Dendritic cell treated with granulocyte-macrophage colony-stimulating factor and Interleukin-4, amounts not matched to agents 40 ng/mL and 50 ng/mL, for 4 days (primary cell): ENCODE measurements around the gene KIF26A.

Experiments used
- H3K27ac Mint-ChIP-seq: one replicate; pipeline ENCODE4 v1.8.0; 2022; ENCODE audit warnings: mild to moderate bottlenecking, mixed read lengths
- H3K27me3 Mint-ChIP-seq: one replicate; pipeline ENCODE4 v1.8.0; 2022; ENCODE audit warnings: mild to moderate bottlenecking, mixed read lengths
- H3K36me3 Mint-ChIP-seq: one replicate; pipeline ENCODE4 v1.8.0; 2022; ENCODE audit warnings: low read depth, mixed read lengths
- H3K4me1 Mint-ChIP-seq: one replicate; pipeline ENCODE4 v1.8.0; 2022; ENCODE audit warnings: low read depth, mixed read lengths
- H3K4me3 Mint-ChIP-seq: one replicate; pipeline ENCODE4 v1.8.0; 2022; ENCODE audit warnings: mild to moderate bottlenecking, moderate library complexity, mixed read lengths
- H3K9me3 Mint-ChIP-seq: one replicate; pipeline ENCODE4 v1.8.0; 2022; ENCODE audit warnings: mixed read lengths
- intact Hi-C: fragments of 100-400 bp; cut with micrococcal nuclease; formaldehyde crosslinking; loops from one replicate; pipeline ENCODE4 v1.15.0; 2022

KIF26A gene

DNA sequence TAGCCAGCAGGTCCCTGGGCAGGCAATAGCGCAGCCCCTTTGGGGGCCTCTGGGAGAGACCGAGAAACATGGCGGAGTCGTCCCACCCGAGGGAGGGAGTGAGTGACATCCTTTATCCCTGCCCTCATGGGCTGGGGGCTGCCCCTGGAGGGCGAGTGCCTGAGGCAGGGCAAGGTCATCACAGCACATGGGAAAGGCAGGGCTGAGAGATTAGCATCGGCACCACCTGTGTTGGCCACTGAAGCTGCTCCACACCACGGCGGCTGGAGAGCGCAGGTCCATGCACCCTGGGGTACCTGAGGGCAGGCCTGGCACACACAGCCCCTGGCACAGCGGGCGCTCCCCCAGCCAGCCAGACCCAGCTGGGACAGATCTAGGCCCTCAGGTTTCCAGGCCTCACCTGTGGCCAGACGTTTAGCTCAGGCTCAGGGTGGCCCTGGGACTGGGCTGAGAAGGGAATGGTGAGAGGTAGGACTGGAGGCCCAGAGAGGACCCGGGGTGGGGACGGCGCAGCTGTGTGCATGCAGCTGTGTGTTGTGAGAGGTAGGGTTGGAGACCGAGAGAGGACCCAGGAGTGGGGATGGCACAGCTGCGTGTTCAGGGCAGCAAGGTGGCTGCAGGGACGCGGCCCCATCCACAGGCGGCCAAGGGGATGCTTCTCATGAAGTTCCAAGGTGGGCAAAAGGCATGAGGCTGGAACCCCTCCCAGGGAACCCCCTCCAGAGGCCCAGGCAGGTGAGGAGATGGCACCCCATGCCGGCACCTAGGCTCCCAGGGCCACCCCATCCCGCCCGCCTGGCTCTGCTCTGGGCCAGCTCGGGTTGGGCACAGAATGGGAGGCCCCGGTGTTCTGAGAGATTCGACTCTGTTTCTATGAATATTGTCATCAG lies 74.1 kb downstream of the KIF26A start:
- peaks cover 1% of the 10 kb centered on the region for H3K27me3 Mint-ChIP-seq
- H3K4me1 Mint-ChIP-seq = no peaks in the 10 kb centered on the region
- H3K4me3 Mint-ChIP-seq = no peak overlapping the region
- H3K9me3 Mint-ChIP-seq = no peaks in the 10 kb centered on the region
- H3K36me3 Mint-ChIP-seq = no peaks in the 10 kb centered on the region
- no peak overlapping the region for H3K27ac Mint-ChIP-seq
- intact Hi-C loops = no loop called here

DNA sequence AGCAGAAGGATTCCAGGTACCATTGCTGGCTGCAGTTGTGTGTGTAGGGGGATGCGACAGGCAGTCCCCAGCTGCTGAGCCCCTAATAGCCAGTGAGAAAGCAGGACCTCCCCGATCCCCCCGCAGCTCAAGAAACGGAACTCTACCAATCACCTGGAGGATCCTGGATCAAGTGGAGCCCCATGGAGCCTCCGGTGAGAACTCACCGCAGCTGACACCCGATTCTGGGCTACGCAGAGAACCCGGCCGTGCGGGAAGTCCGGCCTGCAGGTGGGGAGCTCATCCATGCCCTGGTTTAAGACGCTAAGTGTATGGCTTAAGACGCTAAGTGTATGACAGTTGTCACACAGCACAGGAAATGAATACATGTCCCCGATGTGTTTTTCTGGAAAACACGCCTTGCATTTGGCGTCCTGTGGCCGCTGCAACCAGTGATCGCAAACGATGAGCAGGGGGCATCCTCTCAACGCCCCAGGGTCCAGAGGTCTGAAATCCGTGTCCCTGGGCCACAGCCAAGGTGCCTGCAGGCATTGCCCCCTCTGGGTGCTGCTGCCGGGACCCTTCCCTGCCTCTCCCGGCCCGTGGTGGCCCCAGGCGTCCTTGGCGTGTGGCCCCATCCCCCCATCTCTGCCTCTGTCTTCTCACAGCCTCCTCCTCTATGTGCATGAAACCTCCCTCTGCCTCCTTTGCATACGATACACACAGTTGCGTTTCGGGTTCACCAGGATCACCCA lies 75.1 kb downstream of the KIF26A start:
- H3K9me3 Mint-ChIP-seq = no peaks in the 10 kb centered on the region
- intact Hi-C loops = no loop called here
- peaks cover 1% of the 10 kb centered on the region for H3K27me3 Mint-ChIP-seq
- no peaks in the 10 kb centered on the region for H3K36me3 Mint-ChIP-seq
- H3K27ac Mint-ChIP-seq = no peak overlapping the region
- H3K4me1 Mint-ChIP-seq = no peaks in the 10 kb centered on the region
- no peak overlapping the region for H3K4me3 Mint-ChIP-seq

DNA sequence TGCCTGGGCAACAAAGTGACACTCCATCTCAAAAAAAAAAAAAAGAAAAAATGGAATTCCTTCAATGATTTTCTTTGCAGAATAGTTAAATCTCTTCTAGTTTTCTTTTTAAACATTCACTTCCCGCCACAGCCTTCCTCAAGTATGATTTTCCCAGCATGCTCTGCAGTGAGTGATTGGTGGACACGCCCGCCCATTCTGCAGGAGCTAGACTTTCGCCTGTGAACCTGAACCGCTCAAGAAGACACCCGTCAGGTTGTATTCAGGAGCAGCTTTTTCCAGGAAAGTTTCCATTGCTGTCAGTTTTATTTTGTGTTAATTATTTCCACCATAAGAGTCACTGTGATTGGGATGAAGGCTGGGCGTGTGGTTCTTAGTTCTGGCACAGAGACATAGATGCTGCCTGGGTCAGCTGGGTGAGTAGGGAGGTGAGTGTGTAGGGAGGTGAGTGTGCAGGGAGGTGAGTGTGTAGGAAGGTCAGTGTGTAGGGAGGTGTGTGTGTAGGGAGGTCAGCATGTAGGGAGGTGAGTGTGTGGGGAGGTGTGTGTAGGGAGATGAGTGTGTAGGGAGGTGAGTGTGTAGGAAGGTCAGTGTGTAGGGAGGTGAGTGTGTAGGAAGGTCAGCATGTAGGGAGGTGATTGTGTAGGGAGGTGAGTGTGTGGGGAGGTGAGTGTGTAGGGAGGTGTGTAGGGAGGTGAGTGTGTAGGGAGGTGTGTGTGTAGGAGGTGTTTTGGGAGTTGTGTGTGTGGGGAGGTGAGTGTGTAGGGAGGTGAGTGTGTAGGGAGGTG lies 76.2 kb downstream of the KIF26A start:
- Mint-ChIP-seq H3K27me3 (peaks cover 3% of the 10 kb centered on the region), H3K36me3 (no peaks in the 10 kb centered on the region), H3K4me1 (no peaks in the 10 kb centered on the region), H3K4me3 (no peak overlapping the region), H3K27ac (no peak overlapping the region), H3K9me3 (no peaks in the 10 kb centered on the region)
- intact Hi-C loops = no loop called here

DNA sequence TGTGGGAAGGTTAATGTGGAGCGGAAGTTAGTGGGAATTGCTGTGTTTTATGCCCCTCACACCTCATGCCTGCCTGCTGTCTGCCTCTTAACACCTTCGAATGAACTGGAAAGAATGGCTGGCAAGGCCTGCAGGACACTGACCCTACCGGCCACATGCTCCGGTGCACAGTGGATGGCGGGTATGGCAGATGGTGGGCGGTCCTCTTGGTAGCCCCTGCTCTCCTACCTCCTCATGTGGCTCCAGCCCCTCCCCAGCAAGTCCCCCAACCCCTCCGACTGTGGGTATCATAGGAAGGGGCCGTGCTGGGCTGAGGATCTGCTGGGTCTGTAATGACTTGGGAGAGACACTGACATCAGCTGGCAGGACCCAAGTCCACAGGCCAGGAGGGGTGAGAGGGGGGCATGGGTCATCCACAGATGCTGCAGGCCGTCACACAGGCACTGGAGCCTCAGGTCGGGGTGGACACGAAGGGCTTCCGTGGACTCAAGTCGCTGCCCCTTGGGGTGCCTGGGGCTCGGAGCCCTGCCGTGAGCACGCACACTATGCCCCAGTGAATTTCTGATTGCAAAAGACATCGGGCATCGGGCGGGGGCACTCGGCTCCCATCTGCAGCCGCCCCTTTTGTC lies 77.4 kb downstream of the KIF26A start:
- Mint-ChIP-seq H3K27me3 (peaks cover 13% of the 10 kb centered on the region), H3K4me3 (no peak overlapping the region), H3K4me1 (no peaks in the 10 kb centered on the region), H3K36me3 (no peaks in the 10 kb centered on the region), H3K9me3 (no peaks in the 10 kb centered on the region), H3K27ac (no peak overlapping the region)
- intact Hi-C loops = no loop called here

DNA sequence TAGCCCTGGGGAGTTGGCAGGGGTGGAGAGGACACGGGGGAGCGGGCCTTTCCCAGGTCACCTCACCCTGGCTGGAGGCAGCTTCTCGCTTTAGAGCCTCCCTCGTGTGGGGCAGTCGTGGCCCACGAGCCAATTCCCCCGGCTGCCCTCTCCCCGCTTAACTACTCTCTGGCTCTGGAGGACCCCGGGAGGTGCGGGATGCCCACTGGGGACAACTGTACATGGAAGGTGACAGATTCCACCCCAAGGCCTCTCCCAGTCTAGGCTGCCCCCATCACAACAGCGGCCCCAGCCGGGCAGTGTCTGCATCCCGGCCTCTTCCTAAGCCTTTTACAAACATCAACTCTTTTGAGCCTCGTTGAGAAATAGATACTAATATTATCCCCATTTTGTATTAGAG lies 78.1 kb downstream of the KIF26A start:
- intact Hi-C loops = no loop called here
- Mint-ChIP-seq H3K27ac (no peak overlapping the region), H3K4me1 (no peaks in the 10 kb centered on the region), H3K9me3 (no peaks in the 10 kb centered on the region), H3K27me3 (peaks cover 13% of the 10 kb centered on the region), H3K36me3 (no peaks in the 10 kb centered on the region), H3K4me3 (no peak overlapping the region)

DNA sequence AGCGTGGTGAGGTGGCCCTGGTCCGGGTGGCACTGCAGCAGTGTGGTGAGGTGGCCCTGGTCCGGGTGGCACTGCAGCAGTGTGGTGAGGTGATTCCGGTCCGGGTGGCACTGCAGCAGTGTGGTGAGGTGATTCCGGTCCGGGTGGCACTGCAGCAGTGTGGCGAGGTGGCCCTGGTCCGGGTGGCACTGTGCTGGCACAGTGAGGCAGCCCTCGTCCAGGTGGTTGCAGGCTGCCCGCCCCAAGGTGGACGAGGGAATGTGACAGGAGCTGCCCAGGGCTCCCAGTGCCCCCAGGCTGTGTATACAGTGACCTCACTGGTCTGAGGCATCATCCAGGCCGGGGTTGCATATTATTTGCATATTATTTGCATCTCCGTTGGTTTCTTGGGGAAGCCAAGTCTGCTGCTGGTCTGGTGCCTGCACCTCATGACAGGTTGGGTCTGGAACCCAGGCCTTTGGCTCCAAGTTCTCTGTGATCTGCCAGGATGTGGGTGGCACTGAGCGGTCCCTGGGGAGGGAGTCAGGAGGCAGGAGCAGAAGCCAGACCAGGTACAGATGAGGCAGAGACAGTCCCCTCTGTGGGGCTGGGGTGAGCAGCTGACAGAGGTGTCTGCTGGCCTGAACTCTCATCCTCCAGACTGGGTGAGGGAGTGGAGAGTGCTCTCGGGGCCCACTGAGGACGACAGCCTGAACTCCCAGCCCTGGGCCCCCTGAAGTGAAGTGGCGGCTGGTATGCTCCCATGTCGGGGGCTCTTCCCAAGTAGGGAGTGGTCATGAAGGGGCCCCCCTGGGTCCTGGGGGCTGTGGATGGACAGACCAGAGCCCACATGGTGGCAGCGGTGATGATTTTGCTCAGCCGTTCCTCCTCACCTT lies 79.3 kb downstream of the KIF26A start:
- intact Hi-C loops = no loop called here
- H3K4me1 Mint-ChIP-seq = no peaks in the 10 kb centered on the region
- H3K9me3 Mint-ChIP-seq = no peaks in the 10 kb centered on the region
- no peaks in the 10 kb centered on the region for H3K36me3 Mint-ChIP-seq
- no peak overlapping the region for H3K4me3 Mint-ChIP-seq
- H3K27ac Mint-ChIP-seq = no peak overlapping the region
- peaks cover 15% of the 10 kb centered on the region for H3K27me3 Mint-ChIP-seq

DNA sequence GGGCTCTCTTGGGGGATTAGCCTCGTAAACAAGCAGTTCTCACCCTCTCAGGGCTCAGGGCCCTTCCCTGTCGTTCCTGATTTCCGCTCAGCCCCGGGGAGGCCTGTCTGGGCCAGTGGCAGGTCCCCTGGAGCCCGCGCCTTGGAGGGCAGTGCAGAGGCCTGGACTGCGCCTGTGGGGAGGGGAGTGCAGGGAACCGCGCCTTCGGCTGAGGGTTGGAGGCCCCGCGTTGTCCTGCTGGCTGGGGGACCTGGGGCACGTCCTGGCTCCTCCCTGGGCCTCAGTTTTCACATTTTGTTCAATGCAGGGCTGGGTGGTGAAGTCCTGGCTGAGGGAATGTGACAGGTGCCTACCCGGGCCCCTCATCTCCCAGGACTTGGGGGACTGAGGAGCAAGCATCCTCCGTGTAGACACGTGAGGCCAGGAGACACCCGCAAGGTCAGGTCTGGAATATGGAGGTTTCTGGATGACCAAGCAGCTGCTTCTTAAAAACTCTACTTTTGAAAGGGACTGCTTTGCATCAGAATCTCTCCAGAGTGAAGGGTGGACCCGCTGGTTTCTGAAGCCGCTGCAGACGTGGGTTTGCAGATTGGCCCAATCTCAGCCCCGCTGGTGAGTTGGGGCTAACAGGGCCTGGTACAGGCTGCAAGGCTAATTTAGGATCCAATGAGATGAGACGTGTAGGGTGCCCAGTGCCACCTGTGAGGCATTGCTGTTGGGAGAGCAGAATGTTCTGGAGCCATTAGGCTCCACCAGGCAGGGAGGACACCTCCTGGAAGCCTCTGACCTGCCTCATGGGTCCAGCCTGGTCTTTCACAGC lies 80.2 kb downstream of the KIF26A start:
- Mint-ChIP-seq H3K4me3 (no peak overlapping the region), H3K27me3 (peaks cover 18% of the 10 kb centered on the region), H3K4me1 (no peaks in the 10 kb centered on the region), H3K36me3 (no peaks in the 10 kb centered on the region), H3K27ac (no peak overlapping the region), H3K9me3 (no peaks in the 10 kb centered on the region)
- intact Hi-C loops = no loop called here

DNA sequence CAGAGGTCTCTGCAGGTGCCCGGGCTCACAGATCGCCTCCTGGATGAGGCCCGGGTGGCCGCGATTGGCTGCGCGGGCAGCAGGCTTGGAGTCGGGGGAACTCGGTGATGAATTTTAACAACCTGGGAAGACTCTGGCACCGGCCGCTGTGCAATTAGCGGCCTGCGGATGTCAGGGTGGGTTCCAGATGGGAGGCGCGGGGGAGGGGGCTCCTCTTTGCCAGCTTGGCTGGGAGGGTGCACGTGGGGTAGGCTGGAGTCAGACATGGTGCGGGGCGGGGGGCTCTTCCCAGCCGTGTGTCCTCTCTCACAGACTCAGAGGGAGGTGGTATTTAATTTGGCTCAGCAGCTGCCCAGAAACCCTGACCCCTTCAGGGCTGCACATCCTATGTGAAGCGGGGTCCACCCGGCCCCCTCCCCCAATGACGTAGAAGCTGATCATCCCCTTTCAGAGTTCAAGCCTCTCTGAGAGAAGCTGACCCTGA lies 81.4 kb downstream of the KIF26A start:
- H3K4me1 Mint-ChIP-seq = no peaks in the 10 kb centered on the region
- intact Hi-C loops = no loop called here
- H3K9me3 Mint-ChIP-seq = no peaks in the 10 kb centered on the region
- peaks cover 29% of the 10 kb centered on the region for H3K27me3 Mint-ChIP-seq
- H3K36me3 Mint-ChIP-seq = no peaks in the 10 kb centered on the region
- no peak overlapping the region for H3K4me3 Mint-ChIP-seq
- no peak overlapping the region for H3K27ac Mint-ChIP-seq

DNA sequence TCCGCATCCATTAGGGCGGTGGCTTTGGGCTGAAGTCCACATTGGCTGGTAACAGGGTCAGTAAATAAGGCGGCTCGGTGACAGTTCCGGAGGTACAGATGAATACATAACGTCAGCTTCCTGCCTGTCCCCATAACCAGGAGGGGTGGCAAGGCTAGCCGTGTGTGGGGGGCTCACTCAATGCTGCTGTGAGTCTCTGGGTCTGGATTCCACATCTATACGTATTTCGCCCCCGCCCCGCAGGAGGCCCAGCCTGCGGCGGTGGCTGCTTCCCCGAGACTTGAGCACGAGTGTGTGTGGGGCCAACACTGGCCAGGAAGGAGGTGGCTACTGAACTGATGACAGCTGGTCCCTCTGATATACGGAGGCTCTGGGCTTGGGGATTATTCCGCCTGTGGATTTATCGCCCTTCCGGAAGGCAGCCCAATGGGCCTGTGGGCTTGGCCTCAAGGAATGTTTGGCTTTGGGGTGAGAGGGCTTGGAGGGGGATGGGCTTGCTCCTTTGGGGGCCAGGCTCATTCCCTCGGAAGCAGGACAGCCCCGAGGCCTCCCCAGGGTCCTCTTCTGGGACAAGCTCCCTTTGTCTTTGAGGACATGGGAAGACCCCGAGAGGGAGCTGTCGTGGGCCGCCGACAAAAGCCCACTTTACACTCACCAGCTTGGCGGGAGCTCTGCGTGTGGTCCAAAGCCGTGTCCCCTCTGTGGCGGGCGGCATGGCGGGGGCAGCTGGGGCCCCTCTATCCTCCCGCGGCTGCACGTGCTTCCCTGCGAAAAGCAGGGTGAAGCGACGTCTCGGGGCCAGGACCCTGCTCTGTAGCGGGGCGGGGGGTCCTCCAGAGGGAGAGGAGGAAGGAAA lies 82.1 kb downstream of the KIF26A start:
- no peaks in the 10 kb centered on the region for H3K9me3 Mint-ChIP-seq
- H3K4me1 Mint-ChIP-seq = no peaks in the 10 kb centered on the region
- H3K4me3 Mint-ChIP-seq = no peak overlapping the region
- H3K27me3 Mint-ChIP-seq = peaks cover 33% of the 10 kb centered on the region
- H3K36me3 Mint-ChIP-seq = no peaks in the 10 kb centered on the region
- H3K27ac Mint-ChIP-seq = no peak overlapping the region
- intact Hi-C loops = no loop called here

DNA sequence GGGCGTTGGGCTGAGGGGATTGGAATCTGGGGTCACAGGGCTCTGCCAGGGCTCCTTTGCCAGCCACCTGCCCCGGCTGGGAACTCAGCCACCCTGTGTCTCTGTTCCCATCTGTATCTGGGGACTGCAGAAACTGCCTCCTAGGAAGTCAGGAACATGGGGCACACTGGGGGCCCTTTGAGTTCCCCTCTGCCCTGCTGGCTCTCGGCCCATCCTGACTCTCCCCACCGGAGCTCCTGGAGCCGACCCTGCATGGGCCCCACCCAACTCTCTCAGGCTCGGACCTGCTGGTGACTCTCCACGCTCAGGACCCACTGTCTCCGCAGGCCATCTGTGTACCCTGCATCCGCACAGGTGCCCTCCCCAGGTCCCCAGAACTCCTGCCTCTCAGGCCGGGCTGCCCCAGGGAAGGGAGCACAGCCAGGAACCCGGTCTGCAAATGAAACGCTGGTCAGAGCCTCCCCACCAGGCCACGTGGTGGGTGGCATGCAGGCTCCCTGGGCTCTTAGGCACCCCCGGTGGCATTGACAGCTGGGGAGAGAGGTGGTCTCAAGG lies 82.8 kb downstream of the KIF26A start:
- no peak overlapping the region for H3K4me3 Mint-ChIP-seq
- no peak overlapping the region for H3K27ac Mint-ChIP-seq
- no peaks in the 10 kb centered on the region for H3K9me3 Mint-ChIP-seq
- intact Hi-C loops = no loop called here
- H3K4me1 Mint-ChIP-seq = no peaks in the 10 kb centered on the region
- H3K27me3 Mint-ChIP-seq = peaks cover 33% of the 10 kb centered on the region
- H3K36me3 Mint-ChIP-seq = no peaks in the 10 kb centered on the region

DNA sequence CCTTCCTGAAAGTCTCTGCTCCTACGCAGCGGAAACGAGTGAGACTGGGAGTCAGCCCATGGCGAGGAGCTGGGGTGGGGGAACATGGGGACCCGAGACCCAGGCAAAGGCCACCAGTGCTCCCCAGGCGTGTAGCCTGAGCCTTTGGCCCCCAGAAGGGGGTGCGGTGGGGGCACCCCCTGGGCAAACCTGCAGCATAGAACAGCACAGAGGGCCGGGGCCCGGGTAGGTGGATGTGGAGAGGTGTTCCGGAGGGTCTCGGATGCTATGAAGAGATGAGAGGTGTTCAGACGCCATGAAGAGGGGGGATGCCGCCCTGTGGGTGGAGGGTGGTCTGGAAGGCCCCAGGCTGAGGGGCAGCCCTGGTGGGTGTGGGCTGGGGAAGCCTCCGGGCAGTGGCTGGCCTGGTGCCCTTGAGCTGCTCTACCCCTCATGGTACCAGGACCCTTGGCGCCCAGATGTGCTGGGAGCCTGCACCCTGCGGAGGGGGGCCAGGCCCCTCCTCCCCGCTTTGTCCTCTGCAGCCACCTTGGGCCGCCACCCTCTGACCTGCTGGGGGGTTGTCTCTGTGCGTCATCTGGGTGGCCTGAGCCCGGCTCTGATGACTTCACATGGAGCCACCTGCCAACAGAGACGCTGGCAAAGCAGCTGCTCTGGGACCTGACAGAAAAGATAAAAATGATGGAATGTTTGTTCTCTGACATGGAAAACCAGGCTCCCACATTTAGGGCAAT lies 83.4 kb downstream of the KIF26A start:
- Mint-ChIP-seq H3K36me3 (no peaks in the 10 kb centered on the region), H3K27me3 (peaks cover 33% of the 10 kb centered on the region), H3K27ac (no peak overlapping the region), H3K4me1 (no peaks in the 10 kb centered on the region), H3K9me3 (no peaks in the 10 kb centered on the region), H3K4me3 (no peak overlapping the region)
- intact Hi-C loops = no loop called here
